HCT116 (cell line): ENCODE results near the gene MN1. TPM values are rescaled to one million over a fixed set of nuclear protein-coding genes. Genes with fewer than 3 reads are reported as not detected.

Experiments used
- ATAC-seq: fragments of 200-7000 bp; cut with Tn5 transposase; 2 replicates; pipeline ENCODE4 v1.9.1; 2020; ENCODE audit warnings: mild to moderate bottlenecking, moderate library complexity
- BruUV-seq: library from RNA; stranded (reverse); fragments of 400-500 nt; replicated peaks from 2 replicates; lab custom pipeline; 2021; lab: Mats Ljungman, UMichigan
- CTCF ChIA-PET: fragments of 300-600 bp; sonication (Branson Sonifier 250); formaldehyde crosslinking; loops from one replicate; lab custom pipeline; 2021; ENCODE audit warnings: antibody characterized with exemption; lab: Charles Lee
- POLR2A ChIA-PET: fragments of 300-600, 350-600 bp; sonication (Branson Sonifier 250); formaldehyde crosslinking; loops from one replicate; lab custom pipeline; 2021; ENCODE audit warnings: antibody characterized with exemption; lab: Charles Lee
- RAD21 ChIA-PET, 2 experiments: fragments of 300-600 bp; sonication (Branson Sonifier 250); formaldehyde crosslinking; loops; one replicate each; lab custom pipeline; 2023; ENCODE audit warnings: low total read pairs in 2 of 2; ENCODE audit not compliant: uncharacterized antibody in 2 of 2, unreplicated experiment in 2 of 2, low non-redundant PET in 1 of 2; lab: Charles Lee
- DNase-seq: peaks from one replicate; pipeline ENCODE4 v3.0.0-alpha.2; 2010; ENCODE audit warnings: low read depth, low spot score
- H2AFZ ChIP-seq: fragments of 200-600 bp; shearing (Covaris generic), sonication (generic); 2 replicates; pipeline ENCODE4 v1.6.1; 2017; ENCODE audit warnings: low read depth, mixed run types, mixed read lengths, antibody characterized with exemption, low read length; ENCODE audit not compliant: poor library complexity, severe bottlenecking
- H3K27ac ChIP-seq: 2 replicates; pipeline ENCODE4 v1.5.1; 2012; ENCODE audit warnings: low read depth, low read length
- H3K27me3 ChIP-seq: fragments of 200-600 bp; sonication (generic); 2 replicates; pipeline ENCODE4 v1.6.1; 2016; ENCODE audit warnings: mixed run types, low read length, mixed read lengths; ENCODE audit not compliant: insufficient read depth
- H3K36me3 ChIP-seq, 2 experiments: fragments of 200-500 bp in 1 of 2; fragments of 200-600 bp in 1 of 2; sonication (Bioruptor generic) in 1 of 2; sonication (generic) in 1 of 2; 2 replicates each; pipeline versions ENCODE4 v1.5.1 to v1.6.1; 2014 to 2016; ENCODE audit warnings: low read length in 2 of 2, inconsistent platforms in 1 of 2, mixed read lengths in 1 of 2, mixed run types in 1 of 2; ENCODE audit not compliant: insufficient read depth in 2 of 2, control insufficient read depth in 1 of 2
- H3K4me1 ChIP-seq, 2 experiments: fragments of 200-600 bp in 1 of 2; sonication (generic) in 1 of 2; 2 replicates each; pipeline versions ENCODE4 v1.5.1 to v1.6.1; 2012 to 2017; ENCODE audit warnings: low read length in 2 of 2, inconsistent platforms in 1 of 2, mild to moderate bottlenecking in 1 of 2, mixed read lengths in 1 of 2, mixed run types in 1 of 2, moderate library complexity in 1 of 2; ENCODE audit not compliant: insufficient read depth in 2 of 2, control insufficient read depth in 1 of 2
- H3K4me2 ChIP-seq: fragments of 200-600 bp; sonication (generic); 2 replicates; pipeline ENCODE4 v1.6.1; 2017; ENCODE audit warnings: mixed run types, low read length, mixed read lengths
- H3K4me3 ChIP-seq, 2 experiments: fragments of 200-600 bp in 1 of 2; sonication (generic) in 1 of 2; replicated peaks in 1 of 2; 2 replicates each; pipeline ENCODE4 v1.5.1; 2011 to 2016; ENCODE audit warnings: low read length in 2 of 2, control low read depth in 1 of 2, low read depth in 1 of 2, mild to moderate bottlenecking in 1 of 2, mixed read lengths in 1 of 2, mixed run types in 1 of 2
- H3K79me2 ChIP-seq: fragments of 200-600 bp; sonication (generic); 2 replicates; pipeline ENCODE4 v1.6.1; 2017; ENCODE audit warnings: mild to moderate bottlenecking, mixed run types, low read length, moderate library complexity, mixed read lengths; ENCODE audit not compliant: insufficient read depth
- H3K9ac ChIP-seq: fragments of 200-600 bp; sonication (generic); 2 replicates; pipeline ENCODE4 v1.6.1; 2016; ENCODE audit warnings: low read length, mixed read lengths
- H3K9me2 ChIP-seq: fragments of 200-600 bp; sonication (generic), shearing (Covaris generic); 2 replicates; pipeline ENCODE4 v1.6.1; 2017; ENCODE audit warnings: mixed run types, mild to moderate bottlenecking, moderate library complexity; ENCODE audit not compliant: insufficient read depth
- H3K9me3 ChIP-seq, 2 experiments: fragments of 200-500 bp in 1 of 2; fragments of 200-600 bp in 1 of 2; sonication (Bioruptor generic) in 1 of 2; sonication (generic) in 1 of 2; 2 replicates each; pipeline ENCODE4 v1.6.1; 2014 to 2017; ENCODE audit warnings: low read length in 2 of 2, mixed read lengths in 2 of 2, inconsistent platforms in 1 of 2, low read depth in 1 of 2, mild to moderate bottlenecking in 1 of 2, mixed run types in 1 of 2, moderate library complexity in 1 of 2; ENCODE audit not compliant: control insufficient read depth in 1 of 2, insufficient read depth in 1 of 2
- H4K20me1 ChIP-seq: fragments of 200-600 bp; sonication (generic), shearing (Covaris generic); 2 replicates; pipeline ENCODE4 v1.6.1; 2017; ENCODE audit warnings: mixed run types, mild to moderate bottlenecking, moderate library complexity; ENCODE audit not compliant: insufficient read depth
- CEBPB ChIP-seq: IDR thresholded peaks from 2 replicates; pipeline ENCODE4 v1.6.1; 2012; ENCODE audit warnings: low read depth
- EGR1 ChIP-seq: IDR thresholded peaks from 2 replicates; pipeline ENCODE4 v1.6.1; 2012; ENCODE audit warnings: low read depth
- ELF1 ChIP-seq: IDR thresholded peaks from 2 replicates; pipeline ENCODE4 v1.6.1; 2012; ENCODE audit warnings: low read depth, borderline replicate concordance
- JUND ChIP-seq: IDR thresholded peaks from 2 replicates; pipeline ENCODE4 v1.6.1; 2012
- POLR2AphosphoS5 ChIP-seq: IDR thresholded peaks from 2 replicates; pipeline ENCODE4 v1.6.1; 2011; ENCODE audit warnings: mild to moderate bottlenecking, low read depth, low read length, moderate library complexity
- RAD21 ChIP-seq: IDR thresholded peaks from 2 replicates; pipeline ENCODE4 v1.6.1; 2012; ENCODE audit warnings: low read depth, mild to moderate bottlenecking
- SIN3A ChIP-seq: IDR thresholded peaks from 2 replicates; pipeline ENCODE4 v1.6.1; 2012; ENCODE audit warnings: low read depth
- SP1 ChIP-seq: IDR thresholded peaks from 2 replicates; pipeline ENCODE4 v1.6.1; 2012; ENCODE audit warnings: low read depth
- SRF ChIP-seq: IDR thresholded peaks from 2 replicates; pipeline ENCODE4 v1.6.1; 2012; ENCODE audit warnings: low read depth
- YY1 ChIP-seq: IDR thresholded peaks from 2 replicates; pipeline ENCODE4 v1.6.1; 2011; ENCODE audit warnings: low read length, low read depth, moderate library complexity, mild to moderate bottlenecking; ENCODE audit not compliant: insufficient replicate concordance; ENCODE audit errors: extremely low read depth
- ZFX ChIP-seq: fragments of 450-650 bp; IDR thresholded peaks from 2 replicates; pipeline ENCODE4 v1.6.1; 2017
- ZNF274 ChIP-seq: fragments of 200-500 bp; sonication (Bioruptor generic); IDR thresholded peaks from 2 replicates; pipeline ENCODE4 v1.6.1; 2014; ENCODE audit warnings: mild to moderate bottlenecking, low read depth, low read length, inconsistent platforms
- intact Hi-C: fragments of 100-400 bp; cut with micrococcal nuclease; formaldehyde crosslinking; loops from 2 replicates; pipeline ENCODE4 v1.10.0; 2022
- total RNA-seq: library from RNA; stranded (reverse); gene quantifications from one replicate; pipeline ENCODE4 v1.2.1, GENCODE V29; 2021; ENCODE audit not compliant: unreplicated experiment
- TF ChIP-seq, protein P1 (sequence below): IDR thresholded peaks from 2 replicates; pipeline ENCODE4 v1.6.1; 2012
- TF ChIP-seq, protein P2 (sequence below): IDR thresholded peaks from 2 replicates; pipeline ENCODE4 v1.6.1; 2012
- TF ChIP-seq, protein P3 (sequence below): IDR thresholded peaks from 2 replicates; pipeline ENCODE4 v1.6.1; 2012; ENCODE audit warnings: low read depth

MN1 gene
- total RNA-seq, 1 experiment from 2014 or later = 2.9 TPM

DNA sequence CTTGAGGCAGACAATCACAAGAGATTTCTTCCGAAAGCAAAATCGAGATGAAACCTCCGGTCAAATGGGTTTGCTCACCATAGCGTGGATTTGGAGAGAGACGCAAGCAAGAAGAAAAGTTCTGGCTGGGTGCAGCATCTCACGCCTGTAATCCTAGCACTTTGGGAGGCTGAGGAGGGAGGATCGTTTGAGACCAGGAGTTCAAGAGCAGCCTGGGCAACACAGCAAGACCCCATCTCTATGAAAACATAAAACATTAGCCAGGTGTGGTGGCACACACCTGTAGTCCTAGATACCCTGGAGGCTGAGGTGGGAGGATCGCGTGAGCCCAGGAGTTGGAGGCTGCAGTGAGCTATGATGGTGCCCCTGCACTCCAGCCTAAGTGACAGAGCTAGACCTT is 24.4 kb downstream of the MN1 start:
- DNase-seq (no peak), ATAC-seq (no peak)
- Histone ChIP-seq H3K36me3 (no peaks in the 10 kb centered on the region), H3K9me2 (no peaks in the 10 kb centered on the region), H4K20me1 (no peaks in the 10 kb centered on the region), H3K9me3 (no peaks in the 10 kb centered on the region), H2AFZ (no peak overlapping the region), H3K27ac (no peak overlapping the region), H3K4me1 (no peaks in the 10 kb centered on the region), H3K4me3 (no peak overlapping the region), H3K9ac (no peak overlapping the region), H3K79me2 (no peaks in the 10 kb centered on the region), H3K4me2 (no peak overlapping the region), H3K27me3 (no peaks in the 10 kb centered on the region)
- no peak for TF ChIP-seq ZNF274
- TF ChIP-seq POLR2AphosphoS5 = no peak
- no peak for TF ChIP-seq CEBPB
- TF ChIP-seq SIN3A = no peak
- no peak for TF ChIP-seq EGR1
- TF ChIP-seq, protein P1, sequence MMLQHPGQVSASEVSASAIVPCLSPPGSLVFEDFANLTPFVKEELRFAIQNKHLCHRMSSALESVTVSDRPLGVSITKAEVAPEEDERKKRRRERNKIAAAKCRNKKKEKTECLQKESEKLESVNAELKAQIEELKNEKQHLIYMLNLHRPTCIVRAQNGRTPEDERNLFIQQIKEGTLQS = no peak
- no peak for TF ChIP-seq ELF1
- TF ChIP-seq JUND = no peak
- TF ChIP-seq, protein P2, sequence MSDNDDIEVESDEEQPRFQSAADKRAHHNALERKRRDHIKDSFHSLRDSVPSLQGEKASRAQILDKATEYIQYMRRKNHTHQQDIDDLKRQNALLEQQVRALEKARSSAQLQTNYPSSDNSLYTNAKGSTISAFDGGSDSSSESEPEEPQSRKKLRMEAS = no peak
- no peak for TF ChIP-seq ZFX
- no peak for TF ChIP-seq SP1
- no peak for TF ChIP-seq RAD21
- no peak for TF ChIP-seq SRF
- TF ChIP-seq, protein P3, sequence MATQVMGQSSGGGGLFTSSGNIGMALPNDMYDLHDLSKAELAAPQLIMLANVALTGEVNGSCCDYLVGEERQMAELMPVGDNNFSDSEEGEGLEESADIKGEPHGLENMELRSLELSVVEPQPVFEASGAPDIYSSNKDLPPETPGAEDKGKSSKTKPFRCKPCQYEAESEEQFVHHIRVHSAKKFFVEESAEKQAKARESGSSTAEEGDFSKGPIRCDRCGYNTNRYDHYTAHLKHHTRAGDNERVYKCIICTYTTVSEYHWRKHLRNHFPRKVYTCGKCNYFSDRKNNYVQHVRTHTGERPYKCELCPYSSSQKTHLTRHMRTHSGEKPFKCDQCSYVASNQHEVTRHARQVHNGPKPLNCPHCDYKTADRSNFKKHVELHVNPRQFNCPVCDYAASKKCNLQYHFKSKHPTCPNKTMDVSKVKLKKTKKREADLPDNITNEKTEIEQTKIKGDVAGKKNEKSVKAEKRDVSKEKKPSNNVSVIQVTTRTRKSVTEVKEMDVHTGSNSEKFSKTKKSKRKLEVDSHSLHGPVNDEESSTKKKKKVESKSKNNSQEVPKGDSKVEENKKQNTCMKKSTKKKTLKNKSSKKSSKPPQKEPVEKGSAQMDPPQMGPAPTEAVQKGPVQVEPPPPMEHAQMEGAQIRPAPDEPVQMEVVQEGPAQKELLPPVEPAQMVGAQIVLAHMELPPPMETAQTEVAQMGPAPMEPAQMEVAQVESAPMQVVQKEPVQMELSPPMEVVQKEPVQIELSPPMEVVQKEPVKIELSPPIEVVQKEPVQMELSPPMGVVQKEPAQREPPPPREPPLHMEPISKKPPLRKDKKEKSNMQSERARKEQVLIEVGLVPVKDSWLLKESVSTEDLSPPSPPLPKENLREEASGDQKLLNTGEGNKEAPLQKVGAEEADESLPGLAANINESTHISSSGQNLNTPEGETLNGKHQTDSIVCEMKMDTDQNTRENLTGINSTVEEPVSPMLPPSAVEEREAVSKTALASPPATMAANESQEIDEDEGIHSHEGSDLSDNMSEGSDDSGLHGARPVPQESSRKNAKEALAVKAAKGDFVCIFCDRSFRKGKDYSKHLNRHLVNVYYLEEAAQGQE = no peak
- TF ChIP-seq YY1 = no peak
- ChIA-PET RAD21 (no interaction called here), POLR2A (no interaction called here), CTCF (no interaction called here)
- BruUV-seq = no TSS peak
- intact Hi-C loops = no loop called here
